NCI-H1436 treated with DMSO at 0.1 percent for 48 hours (cell line): ENCODE results near the gene RABGAP1.

Experiments used
- DNase-seq: peaks from one replicate; lab custom pipeline; 2025; lab: John Stamatoyannopoulos, UW

RABGAP1 gene

GRCh38 chr9:123008909-123009308, 68.1 kb downstream of the RABGAP1 start:
- DNase-seq: no peak

DNA sequence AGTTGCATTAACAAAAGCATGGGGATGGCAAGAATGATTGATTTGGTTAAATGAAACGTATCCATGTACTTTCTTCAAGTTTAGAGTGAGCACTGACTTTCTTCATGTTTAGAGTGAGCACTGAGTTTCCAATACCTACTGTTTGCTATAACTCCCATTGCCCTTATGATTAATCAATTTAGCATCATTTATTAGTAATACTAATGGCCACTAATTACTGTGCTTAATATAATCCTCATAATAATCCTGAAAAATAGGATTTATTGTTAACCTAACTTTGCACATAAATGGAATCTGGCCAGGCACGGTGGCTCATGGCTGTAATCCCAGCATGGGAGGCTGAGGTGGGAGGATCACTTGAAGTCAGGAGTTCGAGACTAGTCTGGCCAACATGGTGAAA, 70.6 kb downstream of the RABGAP1 start:
- DNase-seq: no peak

DNA sequence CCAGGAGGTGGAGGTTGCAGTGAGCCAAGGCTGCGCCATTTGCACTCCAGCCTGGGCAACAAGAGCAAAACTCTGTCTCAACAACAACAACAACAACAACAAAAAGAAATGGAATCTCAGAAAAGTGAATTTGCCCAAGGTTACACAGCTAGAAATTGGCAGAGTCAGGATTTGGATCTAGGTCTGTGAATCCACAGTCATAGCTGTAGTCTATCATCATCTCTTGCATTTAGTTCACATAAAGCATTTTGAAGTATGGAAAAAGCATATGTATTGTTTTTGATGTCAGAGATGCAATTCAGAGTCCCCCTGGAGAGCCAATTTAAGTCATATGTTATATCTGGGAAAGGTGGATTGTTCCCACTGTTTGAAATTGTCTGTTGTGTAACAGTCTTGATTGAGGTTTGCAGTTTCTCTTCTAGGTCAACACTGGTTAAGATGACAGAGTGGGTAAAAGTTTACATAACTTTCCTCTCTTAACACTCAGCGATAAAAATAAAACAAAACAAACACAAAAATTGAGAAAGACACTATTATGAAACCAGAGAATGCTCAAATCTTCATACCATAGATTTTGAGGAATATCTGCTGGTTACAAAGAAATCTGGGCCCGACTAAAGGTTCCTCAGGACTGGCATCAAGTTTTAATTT, 71.2 kb downstream of the RABGAP1 start:
- DNase-seq: no peak

- DNase-seq: no peak
Measured at GRCh38 chr9:123016631-123017030, 75.8 kb downstream of the RABGAP1 start.

DNA sequence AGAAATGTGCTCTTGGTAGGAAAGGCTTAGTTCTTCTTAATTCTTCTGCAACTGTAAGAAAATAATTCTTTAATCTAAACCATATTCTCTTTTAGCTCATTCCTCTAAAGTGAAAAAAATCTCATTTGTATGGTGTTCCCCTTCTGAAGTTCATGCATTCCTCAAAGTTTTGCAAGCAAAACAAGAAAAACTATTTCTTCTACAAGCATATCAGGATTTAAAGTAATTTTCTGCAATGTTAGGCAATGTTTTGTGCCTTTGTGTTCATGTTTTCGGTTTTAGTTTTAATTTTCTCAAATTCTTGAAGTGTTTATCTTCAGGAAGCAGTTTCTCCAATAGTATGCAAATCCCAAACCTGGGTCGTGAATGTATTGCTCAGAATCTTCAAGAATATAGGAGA, 80.0 kb downstream of the RABGAP1 start:
- no peak for DNase-seq

DNA sequence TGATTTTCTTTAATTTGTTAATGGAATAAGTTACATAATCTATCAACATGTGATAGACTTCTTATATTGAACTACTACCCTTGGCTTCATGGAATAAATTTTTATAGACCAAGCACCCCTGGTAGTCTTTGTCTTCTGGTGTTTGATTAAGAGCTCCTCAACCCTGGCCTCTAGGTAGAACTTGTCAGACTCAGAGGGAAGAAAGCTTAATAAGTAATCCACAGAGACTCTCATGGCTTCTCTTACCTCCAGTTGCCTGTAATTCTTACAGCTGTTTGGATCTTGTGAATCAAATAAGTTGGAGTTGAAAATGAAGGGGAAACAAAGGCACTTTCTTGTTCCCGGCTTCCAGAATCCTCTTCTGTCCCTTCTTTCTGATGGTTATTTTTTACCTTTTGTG, 85.6 kb downstream of the RABGAP1 start:
- no peak for DNase-seq

GRCh38 chr9:123027517-123027916, 86.7 kb downstream of the RABGAP1 start:
- no peak for DNase-seq

- no peak for DNase-seq
Measured at GRCh38 chr9:123028136-123028535, 87.3 kb downstream of the RABGAP1 start.

DNA sequence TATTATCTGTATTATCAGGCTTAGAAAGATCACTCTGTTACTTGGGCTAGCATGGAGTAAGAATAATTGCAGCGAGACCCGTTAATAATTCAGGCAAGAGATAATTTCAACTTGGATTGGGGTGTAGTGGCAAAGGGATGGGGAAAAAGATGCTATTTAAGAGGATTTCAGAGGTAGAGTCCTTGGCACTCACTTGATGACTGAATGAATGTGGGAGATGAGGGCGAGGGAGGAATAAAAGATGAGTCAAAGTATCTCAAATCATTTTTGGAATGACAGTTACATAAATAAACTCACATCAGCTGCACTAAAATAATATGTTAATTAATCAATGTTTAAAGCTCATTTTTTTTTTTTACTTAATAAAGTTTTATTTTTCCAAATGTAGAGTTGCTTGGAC, 88.2 kb downstream of the RABGAP1 start:
- DNase-seq: no peak

- no peak for DNase-seq
Measured at GRCh38 chr9:123031963-123032362, 91.1 kb downstream of the RABGAP1 start.

DNA sequence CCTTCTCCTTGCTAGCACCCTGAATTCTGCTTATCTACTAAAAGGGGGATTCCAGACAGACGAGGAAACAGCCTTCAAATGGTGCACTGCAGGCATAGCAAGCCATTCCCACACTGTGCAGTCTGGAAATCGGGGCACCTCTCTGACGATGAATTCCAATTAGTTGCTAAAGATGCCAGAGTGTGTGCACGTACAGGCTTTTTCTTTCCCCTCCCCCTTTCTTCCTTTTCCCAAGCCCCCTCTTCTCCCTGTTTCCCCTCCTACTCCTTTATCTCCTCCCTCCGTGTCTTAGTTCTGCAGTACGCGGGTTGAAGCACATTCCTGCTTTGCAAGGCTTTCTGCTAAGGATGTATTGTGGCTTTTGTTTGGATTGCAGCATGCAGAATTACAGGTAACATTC, 92.5 kb downstream of the RABGAP1 start, which contains the start of gene GPR21:
TSS of gene GPR21 (plus strand) at position 316 of the 400 bp plus-strand sequence. CDS start 900 bp downstream, outside the sequence.
- no peak for DNase-seq

- DNase-seq: no peak
Measured at GRCh38 chr9:123033864-123034601, 93.2 kb downstream of the RABGAP1 start.

GRCh38 chr9:123034881-123035510, 94.2 kb downstream of the RABGAP1 start:
- DNase-seq: no peak

DNA sequence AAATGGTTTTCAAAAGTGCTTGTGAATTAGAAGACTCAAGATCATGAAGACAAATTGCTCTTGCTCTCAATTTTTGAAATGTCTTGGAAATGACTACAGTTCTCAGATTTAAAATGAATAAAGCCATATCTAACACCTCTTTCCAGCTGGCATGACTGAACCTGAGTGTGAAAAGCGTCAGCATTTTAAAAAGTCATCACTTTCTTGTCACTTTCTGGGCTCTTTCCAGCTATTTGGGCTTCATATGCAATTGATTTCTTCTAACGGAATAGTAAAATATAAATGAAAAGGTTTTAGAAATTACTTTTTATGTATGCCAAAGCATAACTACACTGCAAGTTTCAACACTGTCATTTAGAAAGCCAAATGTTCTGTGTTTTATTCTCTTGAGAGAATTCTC, 95.0 kb downstream of the RABGAP1 start:
- DNase-seq: no peak

DNA sequence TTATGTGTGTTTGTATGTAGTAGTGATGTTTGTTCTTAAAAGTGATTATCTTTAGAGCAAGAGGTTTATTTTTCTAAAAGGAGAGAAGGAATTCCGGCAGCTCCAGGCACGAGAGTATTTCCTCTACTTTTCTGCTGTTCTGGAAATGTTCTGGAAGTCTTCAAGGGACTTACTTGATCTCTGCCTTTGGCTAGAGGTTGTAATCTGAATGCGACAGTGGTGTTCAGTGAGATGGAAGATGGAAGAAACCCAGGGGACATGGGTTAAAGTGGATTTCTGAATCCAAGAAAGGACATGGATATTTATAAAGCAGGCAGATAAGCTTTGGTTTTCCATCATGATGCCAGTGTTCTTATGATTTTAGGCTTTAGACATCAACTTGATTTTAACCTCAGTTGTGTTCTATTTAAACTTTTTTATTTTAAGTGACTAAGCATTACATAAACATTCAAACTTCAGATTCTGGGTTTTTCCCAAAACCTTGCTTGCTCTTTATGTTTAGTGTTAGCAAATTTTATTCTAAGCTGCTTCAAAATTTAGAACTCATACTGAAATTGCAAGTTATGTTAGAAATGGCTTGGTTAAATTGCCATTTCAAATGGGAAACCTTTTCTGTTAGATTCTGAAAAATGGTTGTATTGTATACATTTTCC, 96.2 kb downstream of the RABGAP1 start:
- no peak for DNase-seq

- DNase-seq: no peak
Measured at GRCh38 chr9:123039617-123040219, 98.9 kb downstream of the RABGAP1 start.

DNA sequence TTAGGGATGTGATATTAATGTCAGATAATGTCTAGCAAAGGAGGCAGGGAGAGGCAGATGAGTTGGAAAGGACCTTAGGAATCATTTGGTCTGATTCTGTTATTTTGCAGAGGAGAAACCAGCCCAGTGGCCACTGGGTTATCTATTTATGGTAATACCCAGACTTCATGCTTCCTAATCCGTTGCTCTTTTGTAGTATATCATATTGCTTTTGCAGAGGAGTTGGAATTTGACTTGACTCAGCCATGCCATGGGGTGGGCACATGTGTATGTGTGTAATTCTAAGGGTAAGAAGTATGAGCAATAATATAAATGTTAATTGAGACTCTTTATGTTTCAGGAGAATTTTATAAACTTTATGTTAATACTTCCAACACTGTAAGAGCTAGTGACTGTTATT, 100.0 kb downstream of the RABGAP1 start:
- no peak for DNase-seq

GRCh38 chr9:123041489-123041888, 100.7 kb downstream of the RABGAP1 start:
- no peak for DNase-seq

GRCh38 chr9:123043081-123043939, 102.5 kb downstream of the RABGAP1 start:
- no peak for DNase-seq

- DNase-seq: no peak
Measured at GRCh38 chr9:123044586-123044985, 103.8 kb downstream of the RABGAP1 start.
